Colon (tissue), 2 donors: ENCODE data around the gene SLC35G6.

Experiments used
- FAIRE-seq: peaks from 2 replicates; lab custom pipeline; 2012; peaks lifted over from hg19 to GRCh38; lab: Jason Lieb, UNC
- donor health status: control.
- donor health status: control.

SLC35G6 gene

GRCh38 chr17:7502171-7502847 is 21.1 kb downstream of the SLC35G6 start:
- no peak for FAIRE-seq

DNA sequence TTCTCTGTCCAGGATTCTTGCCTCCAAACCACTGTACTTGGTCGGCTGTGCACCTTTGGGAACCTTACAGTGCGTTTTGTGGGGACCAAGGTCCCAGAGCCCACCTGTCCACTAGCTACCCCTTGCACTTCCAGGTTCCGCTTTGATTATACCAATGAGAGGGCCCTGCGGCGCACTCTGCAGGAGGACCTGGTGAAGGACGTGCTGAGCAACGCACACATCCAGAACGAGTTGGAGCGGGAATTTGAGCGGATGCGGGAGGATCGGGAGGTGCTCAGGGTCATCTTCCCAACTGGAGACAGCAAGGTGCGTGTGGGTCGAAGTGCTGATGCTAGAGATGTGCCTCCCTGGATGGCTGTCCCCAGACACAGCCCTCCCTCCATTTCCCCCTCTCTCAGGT is 21.7 kb downstream of the SLC35G6 start:
- FAIRE-seq: no peak

GRCh38 chr17:7503521-7503920 is 22.3 kb downstream of the SLC35G6 start:
- no peak for FAIRE-seq

DNA sequence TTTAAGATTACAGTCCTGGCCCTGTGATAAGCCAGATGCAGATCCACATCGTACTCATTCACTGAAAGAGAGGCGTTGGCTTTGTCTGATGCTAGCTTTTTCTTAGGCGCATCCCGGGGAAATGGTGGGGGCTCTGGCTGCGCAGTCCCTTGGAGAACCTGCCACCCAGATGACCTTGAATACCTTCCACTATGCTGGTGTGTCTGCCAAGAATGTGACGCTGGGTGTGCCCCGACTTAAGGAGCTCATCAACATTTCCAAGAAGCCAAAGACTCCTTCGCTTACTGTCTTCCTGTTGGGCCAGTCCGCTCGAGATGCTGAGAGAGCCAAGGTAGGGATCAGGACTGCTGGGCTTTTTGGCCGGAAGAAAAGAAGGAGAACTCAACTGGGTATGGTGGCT is 26.9 kb downstream of the SLC35G6 start:
- no peak for FAIRE-seq

- no peak for FAIRE-seq
Measured at GRCh38 chr17:7508846-7509245, 27.6 kb downstream of the SLC35G6 start.

DNA sequence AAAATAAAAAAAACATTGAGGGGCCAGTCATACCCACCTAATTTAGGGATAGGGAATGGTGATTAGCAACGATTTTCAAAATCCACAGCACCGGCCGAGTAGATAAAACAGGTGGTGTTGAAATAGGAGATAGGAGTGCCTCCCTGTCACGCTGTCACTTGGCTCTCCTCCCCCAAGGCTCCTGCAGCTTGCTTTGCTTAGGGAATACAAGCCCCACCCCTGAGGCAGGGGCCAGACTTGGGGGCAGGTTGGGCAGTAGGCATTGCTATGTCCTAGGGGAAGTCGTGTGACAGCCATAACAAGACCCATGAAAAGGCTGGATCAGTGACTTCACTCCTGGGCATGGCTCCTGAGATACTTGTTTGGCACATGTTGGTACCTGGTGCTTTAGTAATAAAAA is 28.7 kb downstream of the SLC35G6 start:
- no peak for FAIRE-seq

DNA sequence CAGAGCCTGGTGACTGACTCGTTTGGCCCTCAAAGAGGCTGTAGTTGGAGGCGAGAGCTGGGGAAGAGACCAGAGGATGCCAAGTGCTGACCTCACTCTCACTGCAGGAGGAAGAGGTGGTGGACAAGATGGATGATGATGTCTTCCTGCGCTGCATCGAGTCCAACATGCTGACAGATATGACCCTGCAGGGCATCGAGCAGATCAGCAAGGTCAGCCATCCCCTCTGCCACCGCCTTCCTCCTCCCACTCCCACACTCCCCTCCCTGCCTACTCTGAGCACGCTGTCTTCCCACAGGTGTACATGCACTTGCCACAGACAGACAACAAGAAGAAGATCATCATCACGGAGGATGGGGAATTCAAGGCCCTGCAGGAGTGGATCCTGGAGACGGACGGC is 29.9 kb downstream of the SLC35G6 start:
- no peak for FAIRE-seq

DNA sequence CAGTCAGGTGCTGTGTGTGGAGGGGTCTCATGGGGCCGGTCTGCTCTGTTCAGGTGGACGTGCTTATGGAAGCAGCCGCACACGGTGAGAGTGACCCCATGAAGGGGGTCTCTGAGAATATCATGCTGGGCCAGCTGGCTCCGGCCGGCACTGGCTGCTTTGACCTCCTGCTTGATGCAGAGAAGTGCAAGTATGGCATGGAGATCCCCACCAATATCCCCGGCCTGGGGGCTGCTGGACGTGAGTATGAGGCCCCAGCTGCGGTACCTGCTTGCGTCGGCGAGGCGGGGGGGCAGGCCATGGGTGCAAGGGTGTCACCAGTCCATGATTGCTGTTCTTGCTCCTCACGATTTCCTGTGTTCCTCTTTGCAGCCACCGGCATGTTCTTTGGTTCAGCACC is 30.9 kb downstream of the SLC35G6 start:
- no peak for FAIRE-seq

DNA sequence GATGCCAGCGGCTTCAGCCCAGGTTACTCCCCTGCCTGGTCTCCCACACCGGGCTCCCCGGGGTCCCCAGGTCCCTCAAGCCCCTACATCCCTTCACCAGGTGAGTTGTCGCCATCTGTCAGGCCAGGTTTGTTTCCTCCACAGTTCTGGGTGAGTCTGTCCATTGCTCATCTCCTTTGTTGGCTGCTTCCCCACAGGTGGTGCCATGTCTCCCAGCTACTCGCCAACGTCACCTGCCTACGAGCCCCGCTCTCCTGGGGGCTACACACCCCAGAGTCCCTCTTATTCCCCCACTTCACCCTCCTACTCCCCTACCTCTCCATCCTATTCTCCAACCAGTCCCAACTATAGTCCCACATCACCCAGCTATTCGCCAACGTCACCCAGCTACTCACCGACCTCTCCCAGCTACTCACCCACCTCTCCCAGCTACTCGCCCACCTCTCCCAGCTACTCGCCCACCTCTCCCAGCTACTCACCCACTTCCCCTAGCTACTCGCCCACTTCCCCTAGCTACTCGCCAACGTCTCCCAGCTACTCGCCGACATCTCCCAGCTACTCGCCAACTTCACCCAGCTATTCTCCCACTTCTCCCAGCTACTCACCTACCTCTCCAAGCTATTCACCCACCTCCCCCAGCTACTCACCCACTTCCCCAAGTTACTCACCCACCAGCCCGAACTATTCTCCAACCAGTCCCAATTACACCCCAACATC is 31.7 kb downstream of the SLC35G6 start:
- FAIRE-seq: no peak

DNA sequence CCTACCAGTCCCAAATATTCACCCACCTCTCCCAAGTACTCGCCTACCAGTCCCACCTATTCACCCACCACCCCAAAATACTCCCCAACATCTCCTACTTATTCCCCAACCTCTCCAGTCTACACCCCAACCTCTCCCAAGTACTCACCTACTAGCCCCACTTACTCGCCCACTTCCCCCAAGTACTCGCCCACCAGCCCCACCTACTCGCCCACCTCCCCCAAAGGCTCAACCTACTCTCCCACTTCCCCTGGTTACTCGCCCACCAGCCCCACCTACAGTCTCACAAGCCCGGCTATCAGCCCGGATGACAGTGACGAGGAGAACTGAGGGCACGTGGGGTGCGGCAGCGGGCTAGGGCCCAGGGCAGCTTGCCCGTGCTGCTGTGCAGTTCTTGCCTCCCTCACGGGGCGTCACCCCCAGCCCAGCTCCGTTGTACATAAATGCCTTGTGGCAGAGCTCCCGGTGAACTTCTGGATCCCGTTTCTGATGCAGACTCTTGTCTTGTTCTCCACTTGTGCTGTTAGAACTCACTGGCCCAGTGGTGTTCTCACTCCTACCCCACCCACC is 32.7 kb downstream of the SLC35G6 start:
- FAIRE-seq: no peak

DNA sequence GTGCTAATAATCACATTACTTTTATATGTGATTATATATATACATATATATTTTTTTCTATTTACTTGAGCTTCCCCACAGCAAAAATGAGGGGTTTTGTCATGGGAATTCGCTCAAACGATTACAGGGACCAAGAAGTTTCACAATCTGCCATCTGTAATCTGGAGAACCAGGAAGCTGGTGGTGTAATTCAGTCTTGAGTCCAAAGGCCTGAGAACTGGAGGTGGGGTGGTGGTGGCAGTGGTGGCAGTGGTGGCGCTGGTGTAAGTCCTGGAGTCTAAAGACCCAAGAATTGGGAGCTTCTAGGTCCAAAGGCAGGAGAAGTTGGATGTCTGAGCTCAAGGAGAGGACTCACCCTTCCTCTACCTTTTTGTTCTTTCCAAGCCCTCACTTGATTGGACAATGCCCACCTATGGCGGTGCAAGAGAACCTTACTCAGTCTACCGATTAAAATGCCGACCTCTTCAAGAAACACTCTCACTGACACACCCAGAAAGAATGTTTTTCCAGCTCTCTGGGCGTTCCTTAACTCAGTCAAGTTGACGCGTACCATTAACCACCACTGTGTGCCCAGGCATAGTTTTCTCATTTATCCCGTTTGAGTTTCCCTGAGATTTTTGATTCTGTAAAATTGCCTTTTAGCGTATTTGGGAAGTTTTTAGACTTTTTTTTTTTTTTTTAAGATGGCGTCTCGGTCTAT is 34.8 kb downstream of the SLC35G6 start:
- FAIRE-seq: no peak

DNA sequence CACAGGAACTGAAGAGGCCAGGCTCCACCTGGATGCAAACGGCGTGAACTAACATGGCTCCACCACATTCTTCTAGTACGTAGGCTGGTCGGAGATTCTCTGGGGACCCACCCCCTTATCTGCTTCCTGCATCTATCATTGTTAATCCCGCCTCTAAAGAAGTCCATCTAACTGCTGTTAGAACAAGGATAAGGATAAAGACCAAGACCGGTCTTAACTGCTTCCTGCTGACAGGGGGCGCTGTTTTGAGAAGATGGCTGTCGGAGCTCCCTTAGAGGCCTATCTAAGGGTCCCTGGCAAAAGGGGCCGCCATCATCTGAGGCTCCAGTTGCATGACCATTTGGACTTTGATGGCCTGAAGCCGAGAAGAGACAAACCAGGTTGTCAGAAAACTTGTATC is 41.8 kb downstream of the SLC35G6 start:
- FAIRE-seq: no peak

GRCh38 chr17:7528842-7529241 is 47.6 kb downstream of the SLC35G6 start:
- no peak for FAIRE-seq

DNA sequence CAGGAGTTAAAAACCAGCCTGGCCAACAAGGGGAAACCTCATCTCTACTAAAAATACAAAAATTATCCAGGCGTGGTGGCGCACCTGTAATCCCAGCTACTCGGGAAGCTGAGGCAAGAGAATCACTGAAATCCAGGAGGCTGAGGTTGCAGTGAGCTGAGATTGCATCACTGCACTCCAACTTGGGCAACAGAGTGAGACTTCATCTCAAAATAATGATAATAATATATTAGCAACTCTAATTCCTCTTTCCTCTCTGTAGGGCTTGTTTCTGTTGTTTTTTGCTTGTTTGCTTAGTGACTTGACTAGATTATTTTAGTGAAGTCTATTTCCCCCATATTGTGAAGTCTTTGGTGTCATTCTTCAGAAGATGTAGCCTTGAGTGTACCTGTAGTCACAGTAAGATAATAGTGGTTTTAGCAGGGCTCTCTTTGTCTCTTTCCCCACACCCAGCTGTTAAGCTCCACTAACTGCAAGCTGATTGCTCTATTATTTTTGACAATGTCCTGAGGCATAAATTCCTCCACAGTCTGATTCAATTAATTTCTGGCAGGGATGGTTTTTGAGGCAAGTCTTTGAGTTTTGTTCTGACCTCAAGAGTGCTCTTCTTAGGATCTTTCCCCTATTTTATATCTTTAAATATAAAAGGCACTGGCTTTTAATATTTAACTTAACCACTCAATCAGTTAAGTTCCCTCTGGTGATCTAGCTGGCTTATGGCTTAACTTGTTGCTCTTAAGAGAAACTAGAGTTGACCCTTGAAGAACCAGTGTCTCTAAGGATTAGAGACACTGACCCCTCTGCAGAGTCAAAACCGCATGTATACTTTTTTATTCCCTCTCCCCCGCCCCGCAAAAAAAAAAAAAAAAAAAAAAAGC is 49.0 kb downstream of the SLC35G6 start:
- FAIRE-seq: no peak
